ENCODE data around the gene RMDN3.

The RMDN3 gene

GRCh38 chr15:40754883-40755811 is at the start of gene RMDN3:
Gene RMDN3, minus strand, starts transcription at chr15:40755254. Its CDS starts 471 bp downstream, at chr15:40754783.
- peak; percentile 88 for DNase-seq

- DNase-seq: no peak
Measured at GRCh38 chr15:40803688-40804087, 48.6 kb upstream of the RMDN3 start.

- DNase-seq: no peak
Measured at GRCh38 chr15:40803076-40803475, 48.0 kb upstream of the RMDN3 start.

GRCh38 chr15:40799523-40799922 is 44.5 kb upstream of the RMDN3 start:
- no peak for DNase-seq

- peak; percentile 26 for DNase-seq
Measured at GRCh38 chr15:40796512-40796911, 41.5 kb upstream of the RMDN3 start.

GRCh38 chr15:40796041-40796440 is 41.0 kb upstream of the RMDN3 start:
- no peak for DNase-seq

- DNase-seq: no peak
Measured at GRCh38 chr15:40793216-40793989, 38.3 kb upstream of the RMDN3 start.

GRCh38 chr15:40792394-40792793 is 37.3 kb upstream of the RMDN3 start:
- no peak for DNase-seq

- no peak for DNase-seq
Measured at GRCh38 chr15:40790718-40791117, 35.7 kb upstream of the RMDN3 start.

- no peak for DNase-seq
Measured at GRCh38 chr15:40789999-40790398, 34.9 kb upstream of the RMDN3 start.

- DNase-seq: no peak
Measured at GRCh38 chr15:40789119-40789518, 34.1 kb upstream of the RMDN3 start.

GRCh38 chr15:40787991-40788390 is 32.9 kb upstream of the RMDN3 start:
- no peak for DNase-seq

GRCh38 chr15:40787344-40787841 is 32.3 kb upstream of the RMDN3 start:
- DNase-seq: peak; percentile 79

- no peak for DNase-seq
Measured at GRCh38 chr15:40785814-40786213, 30.8 kb upstream of the RMDN3 start.

- no peak for DNase-seq
Measured at GRCh38 chr15:40785164-40785563, 30.1 kb upstream of the RMDN3 start.

- DNase-seq: no peak
Measured at GRCh38 chr15:40782609-40783227, 27.7 kb upstream of the RMDN3 start.

GRCh38 chr15:40776537-40777141 is 21.6 kb upstream of the RMDN3 start:
- no peak for DNase-seq

- DNase-seq: no peak
Measured at GRCh38 chr15:40775740-40776536, 20.9 kb upstream of the RMDN3 start.

GRCh38 chr15:40775007-40775406 is 20.0 kb upstream of the RMDN3 start:
- DNase-seq: no peak

GRCh38 chr15:40773902-40774301 is 18.8 kb upstream of the RMDN3 start:
- DNase-seq: no peak

GRCh38 chr15:40773496-40773895 is 18.4 kb upstream of the RMDN3 start:
- no peak for DNase-seq

GRCh38 chr15:40772014-40772413 is 17.0 kb upstream of the RMDN3 start:
- DNase-seq: no peak

All from MV-4-11 (cell line).